ENCODE results near the gene CCSER1.
"Not testable (repeated sequence)": the region's sequence is repeated elsewhere in the genome, so short reads cannot be mapped to it uniquely, and the experiment has no call there.

Gene CCSER1

GRCh38 chr4:90852237-90852636, 725.0 kb downstream of the CCSER1 start:
- no peak for DNase-seq

DNA sequence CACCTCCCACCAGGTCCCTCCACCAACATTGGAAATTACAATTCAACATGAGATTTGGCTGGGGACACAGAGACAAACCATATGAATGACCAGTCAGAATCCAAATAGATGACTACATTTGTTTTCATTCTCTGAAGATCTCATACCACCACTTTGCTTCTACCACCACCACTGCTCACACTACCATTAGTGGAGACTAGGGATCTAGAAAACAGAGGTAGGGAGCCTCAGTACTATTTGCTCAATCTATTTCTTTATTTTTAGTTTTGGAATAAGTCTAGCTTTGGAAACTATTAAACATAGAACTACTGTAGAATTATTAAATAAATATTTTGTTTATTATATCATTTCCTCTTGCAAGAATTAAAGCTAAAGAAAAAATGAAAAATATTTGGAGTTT, 727.9 kb downstream of the CCSER1 start:
- DNase-seq: no peak

GRCh38 chr4:90857081-90857820, 730.1 kb downstream of the CCSER1 start:
- no peak for DNase-seq

DNA sequence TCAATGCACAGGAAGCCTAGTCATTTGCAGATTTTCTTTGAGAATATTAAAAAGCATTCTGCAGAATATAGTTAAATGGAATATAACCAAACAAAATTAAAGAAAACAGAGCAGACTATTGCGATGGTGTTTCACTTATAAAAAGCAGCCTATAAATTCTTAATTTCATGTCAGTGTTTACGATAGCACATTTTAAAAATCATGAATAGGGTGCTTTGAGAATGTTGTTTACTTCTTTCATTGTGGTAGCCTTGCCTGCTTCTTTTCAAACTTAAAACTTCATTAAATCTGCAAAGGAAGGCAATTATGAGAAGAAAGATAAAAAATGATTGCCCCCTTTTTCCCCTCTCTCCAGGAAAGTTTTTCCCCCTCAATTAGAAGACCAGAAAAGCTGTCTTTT, 748.6 kb downstream of the CCSER1 start:
- DNase-seq: no peak

DNA sequence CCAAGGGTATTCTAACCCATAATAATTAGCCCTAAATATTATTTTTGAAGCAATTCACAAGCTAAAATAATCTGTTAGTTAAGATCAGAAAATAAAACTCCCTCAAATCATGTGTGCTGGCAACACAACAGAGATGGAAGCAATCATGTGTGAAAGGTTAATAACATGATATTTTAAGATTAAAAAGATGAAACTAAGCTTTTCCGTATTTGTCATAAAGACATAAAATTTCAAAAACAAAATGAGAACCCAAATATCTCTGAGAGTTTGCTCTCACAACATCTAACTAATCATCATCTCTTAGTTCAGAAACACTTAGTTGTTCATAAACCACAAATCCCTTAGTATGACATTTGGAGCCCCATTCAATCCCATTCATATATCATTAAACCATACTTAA, 749.1 kb downstream of the CCSER1 start:
- no peak for DNase-seq

DNA sequence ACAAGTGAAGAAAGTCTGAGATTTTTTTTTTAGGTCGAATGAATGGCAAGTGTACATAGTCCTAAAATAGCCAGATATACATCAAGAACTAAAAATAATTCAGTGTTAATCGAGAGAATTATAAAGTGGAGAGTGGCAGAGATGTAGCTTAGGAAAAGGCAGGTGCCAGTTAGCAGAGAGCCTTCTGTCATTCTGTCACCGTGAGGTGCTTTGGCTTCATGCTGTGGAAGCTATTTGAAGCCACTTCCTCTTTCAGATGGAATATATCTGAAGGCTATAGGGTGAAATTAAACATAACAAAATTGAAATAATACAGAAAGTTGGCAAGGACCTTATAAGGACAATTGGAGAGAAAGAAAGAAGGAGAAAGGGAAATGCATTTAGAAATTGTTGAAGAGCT, 756.3 kb downstream of the CCSER1 start:
- DNase-seq: no peak

DNA sequence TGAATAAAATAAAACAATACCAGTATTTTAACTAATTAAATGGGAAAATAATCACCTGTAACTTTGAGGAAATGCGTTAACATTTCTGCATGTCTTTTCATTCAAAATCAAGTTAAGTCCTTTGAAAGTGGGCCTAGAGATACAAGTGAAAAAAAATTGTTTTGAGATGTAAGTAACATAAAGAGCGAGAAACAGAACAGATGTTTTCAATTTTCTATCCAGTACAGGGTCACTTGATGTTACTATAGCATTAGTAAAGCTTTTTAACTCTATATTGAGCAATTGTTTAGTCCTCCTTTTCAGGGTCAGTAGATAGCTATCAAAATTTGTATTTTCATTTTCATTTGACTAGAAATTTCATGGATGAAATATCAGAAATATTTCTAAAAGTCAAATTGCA, 761.4 kb downstream of the CCSER1 start:
- DNase-seq: no peak

- no peak for DNase-seq
These were observed 762.0 kb downstream of the CCSER1 start for GRCh38 chr4:90889171-90889570.

- peak; percentile 49 for DNase-seq
These were observed 776.2 kb downstream of the CCSER1 start for GRCh38 chr4:90903413-90903812.

GRCh38 chr4:90904021-90904420, 776.8 kb downstream of the CCSER1 start:
- DNase-seq: peak; percentile 36

DNA sequence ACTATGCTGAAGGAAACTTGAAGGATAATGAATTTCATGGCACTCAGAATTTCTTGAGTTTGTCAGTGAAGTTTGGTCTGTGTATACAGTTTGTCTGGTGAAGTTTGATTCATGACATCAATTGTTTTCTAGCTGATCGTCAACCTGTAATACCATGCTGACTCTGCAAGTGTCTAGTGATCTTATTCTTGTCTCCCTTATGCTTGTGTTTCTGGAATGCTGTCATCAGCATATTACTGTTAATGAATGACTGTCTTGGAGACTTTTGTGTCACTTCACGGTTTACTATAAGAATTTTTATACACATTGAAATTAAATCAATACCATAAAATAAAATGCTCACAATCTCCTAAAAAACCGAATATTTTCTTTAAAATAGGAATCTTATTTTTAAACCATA, 779.0 kb downstream of the CCSER1 start:
- DNase-seq: no peak

- not testable (repeated sequence) for DNase-seq
These were observed 784.7 kb downstream of the CCSER1 start for GRCh38 chr4:90911724-90912434.

DNA sequence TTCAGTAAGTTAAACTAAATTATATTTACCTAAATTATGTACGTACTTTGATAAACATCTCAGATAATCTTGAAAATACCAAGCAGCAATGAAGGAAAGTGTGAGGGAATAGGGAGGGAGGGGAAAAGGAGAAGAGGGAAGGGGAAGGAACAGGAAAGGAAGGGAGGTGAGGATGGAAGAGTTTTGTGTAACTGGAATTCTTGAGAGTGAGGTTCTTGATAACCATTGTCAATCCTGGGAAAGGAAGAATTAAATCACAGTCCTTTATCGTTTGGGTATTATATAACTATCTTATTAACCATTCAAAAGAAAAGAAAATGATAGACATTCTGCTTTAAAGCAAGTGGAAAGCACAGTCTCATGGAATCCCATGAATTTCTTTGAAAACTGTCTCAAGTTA, 795.0 kb downstream of the CCSER1 start:
- DNase-seq: no peak

DNA sequence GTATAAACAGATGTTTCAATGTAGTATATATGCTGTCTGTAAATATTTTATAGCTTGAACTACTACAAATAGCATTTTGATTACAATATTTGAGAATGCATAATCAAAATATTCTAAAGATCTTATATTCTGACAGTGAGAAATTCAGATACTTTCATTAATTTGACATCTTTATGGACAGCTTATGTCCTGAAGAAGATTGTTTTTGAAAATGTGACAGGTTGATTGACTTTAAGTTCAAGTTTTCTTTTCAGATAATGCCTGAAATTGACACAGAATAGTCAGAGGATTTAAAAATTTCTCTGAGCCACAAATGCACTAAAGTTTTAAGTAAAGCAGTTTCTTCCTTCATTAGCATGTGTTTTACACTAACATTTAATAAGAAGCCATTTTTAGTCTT, 799.8 kb downstream of the CCSER1 start:
- DNase-seq: no peak

DNA sequence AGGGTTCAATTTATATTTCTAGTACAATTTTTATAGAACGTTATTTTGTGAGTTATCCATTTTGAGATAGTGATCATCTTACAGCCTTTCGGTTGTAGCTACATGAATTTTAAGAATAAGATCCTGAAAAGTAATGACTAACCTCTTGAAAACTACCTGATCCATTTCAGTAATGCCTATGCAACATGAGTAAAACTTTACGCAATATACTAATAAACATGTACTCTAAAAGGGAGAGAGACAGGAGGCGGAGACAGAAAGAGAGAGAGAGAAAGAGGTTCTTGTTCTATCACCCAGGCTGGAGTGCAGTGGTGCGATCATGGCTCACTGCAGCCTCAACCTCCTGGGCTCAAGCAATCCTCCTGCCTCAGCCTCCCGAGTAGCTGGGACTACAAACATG, 816.1 kb downstream of the CCSER1 start:
- DNase-seq: no peak

DNA sequence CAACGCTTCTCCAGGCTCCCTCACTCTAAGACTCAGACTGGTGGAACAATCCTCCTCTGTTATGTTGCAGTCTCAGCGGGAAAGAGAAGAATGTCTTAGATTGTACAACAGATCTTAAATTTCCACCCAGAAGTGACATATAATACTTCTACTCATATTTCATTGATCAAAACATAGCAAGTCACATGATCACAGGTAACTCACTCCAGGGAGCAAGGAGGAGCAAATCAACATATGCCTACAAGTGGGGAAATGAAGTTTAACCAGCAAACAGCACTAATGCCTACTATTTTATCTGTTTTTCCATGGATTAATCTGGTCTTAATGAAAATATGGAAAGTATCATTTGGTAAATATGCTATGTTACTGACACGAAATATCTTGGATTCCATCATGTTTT, 819.8 kb downstream of the CCSER1 start:
- no peak for DNase-seq

DNA sequence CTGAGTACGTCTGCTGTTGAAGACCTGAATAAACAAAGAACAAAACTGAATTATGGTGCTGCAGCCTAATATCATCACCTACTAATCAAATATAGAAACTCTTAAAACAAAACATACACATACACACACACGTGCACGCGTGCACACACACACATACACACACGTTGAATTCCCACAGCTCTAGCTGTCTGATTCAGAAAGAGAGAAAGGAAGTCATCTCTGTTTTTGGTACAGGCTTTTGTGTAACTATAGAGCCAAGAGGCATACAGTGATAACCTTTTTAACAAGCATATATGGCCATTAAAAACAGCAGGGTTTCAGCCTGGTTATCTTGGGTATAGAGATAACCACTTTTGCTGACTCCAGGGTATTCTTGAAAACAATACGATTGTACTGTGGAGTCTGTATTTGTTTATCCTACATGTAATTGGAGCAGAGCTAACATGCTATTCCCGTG, 823.2 kb downstream of the CCSER1 start:
- no peak for DNase-seq

DNA sequence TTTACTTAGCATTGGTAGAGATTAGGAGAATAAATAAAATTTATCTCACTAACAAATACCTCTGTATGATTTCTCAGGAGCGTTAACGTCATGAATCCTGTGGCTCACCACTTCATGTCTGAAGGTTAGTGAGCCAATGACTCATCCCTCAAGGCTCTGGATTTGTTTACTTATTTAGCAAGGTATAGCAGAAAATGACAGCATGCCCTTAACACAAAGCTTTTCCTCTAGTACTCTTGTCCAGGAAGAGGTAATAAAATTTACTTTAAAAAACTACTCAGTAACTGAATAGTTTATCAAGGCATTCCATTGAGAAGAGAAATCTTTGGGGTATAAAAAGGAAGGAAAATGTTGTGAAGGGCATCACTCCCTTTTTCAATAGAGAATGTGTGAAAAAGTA, 823.8 kb downstream of the CCSER1 start:
- DNase-seq: no peak

- no peak for DNase-seq
These were observed 831.2 kb downstream of the CCSER1 start for GRCh38 chr4:90958256-90958895.

DNA sequence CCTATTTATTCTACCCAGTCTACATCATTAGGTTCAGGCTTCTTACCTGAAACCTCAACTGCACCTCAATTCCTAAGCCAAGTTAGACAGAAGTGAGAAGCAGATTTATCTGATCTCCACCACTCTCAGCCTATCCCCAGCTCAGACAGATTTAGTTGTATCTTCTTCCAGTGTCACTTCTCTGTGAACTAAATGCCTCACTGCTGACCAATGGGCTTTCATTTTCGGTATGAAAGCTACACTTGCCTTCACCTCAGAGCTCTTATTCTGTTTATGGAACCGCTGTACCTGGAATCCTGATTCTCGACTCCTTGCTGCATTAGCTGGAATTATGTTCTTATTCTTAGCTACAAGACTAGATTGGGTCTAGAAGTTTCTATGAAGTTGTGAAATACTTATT, 833.2 kb downstream of the CCSER1 start:
- DNase-seq: no peak

GRCh38 chr4:90960840-90961239, 833.6 kb downstream of the CCSER1 start:
- no peak for DNase-seq

GRCh38 chr4:90970021-90970420, 842.8 kb downstream of the CCSER1 start:
- DNase-seq: no peak

DNA sequence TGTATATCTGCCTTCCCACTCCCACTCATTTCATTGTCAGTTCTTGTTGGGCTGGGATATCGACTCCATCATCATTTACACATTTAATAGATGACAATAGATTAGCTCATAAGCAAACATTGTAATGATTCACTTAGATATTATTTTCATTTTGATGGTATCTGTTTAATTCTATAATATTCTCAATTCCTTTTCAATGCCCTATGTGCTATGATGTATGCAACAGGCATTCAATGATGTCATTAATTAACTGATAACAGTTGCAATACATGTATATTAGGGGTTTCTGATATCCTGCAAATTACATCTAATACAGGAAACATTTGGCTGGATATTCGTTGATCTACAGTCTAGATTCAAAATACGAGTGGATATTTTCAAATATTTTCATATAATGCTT, 850.5 kb downstream of the CCSER1 start:
- DNase-seq: no peak

DNA sequence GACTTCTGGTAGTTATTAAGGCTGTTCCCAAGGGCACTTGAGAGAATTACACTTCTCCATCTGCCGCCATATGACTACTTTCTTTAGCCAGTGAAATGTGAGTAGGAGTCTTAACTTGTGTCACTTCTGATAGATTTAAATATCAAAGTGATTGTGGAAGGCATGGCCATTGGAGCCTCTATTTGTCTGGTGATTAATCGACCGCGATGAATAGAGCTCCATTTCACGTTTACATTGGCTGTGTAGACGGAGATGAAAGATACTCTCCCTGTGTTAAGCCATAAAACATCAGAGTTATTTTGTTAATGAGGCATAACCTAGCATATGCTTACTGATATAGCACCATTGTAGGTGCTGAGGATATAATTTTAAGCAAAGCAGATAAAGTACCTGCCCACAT, 852.4 kb downstream of the CCSER1 start:
- peak; percentile 77 for DNase-seq
